ENCODE measurements around the gene MIS18BP1.

The MIS18BP1 gene

GRCh38 chr14:45181806-45182205 is 71.2 kb downstream of the MIS18BP1 start:
- no peak for DNase-seq (ENCODE audit: low spot score)
- TF ChIP-seq CTCF (IDR thresholded peaks at IDR 0.05; ENCODE audit: extremely low read depth, missing control alignments) = no peak

GRCh38 chr14:45181329-45181728 is 71.7 kb downstream of the MIS18BP1 start:
- no peak for TF ChIP-seq CTCF (IDR thresholded peaks at IDR 0.05; ENCODE audit: extremely low read depth, missing control alignments)
- no peak for DNase-seq (ENCODE audit: low spot score)

GRCh38 chr14:45177076-45177475 is 75.9 kb downstream of the MIS18BP1 start:
- TF ChIP-seq CTCF (IDR thresholded peaks at IDR 0.05; ENCODE audit: extremely low read depth, missing control alignments) = no peak
- DNase-seq (ENCODE audit: low spot score) = no peak

- DNase-seq (ENCODE audit: low spot score) = no peak
- TF ChIP-seq CTCF (IDR thresholded peaks at IDR 0.05; ENCODE audit: extremely low read depth, missing control alignments) = no peak
Measured at GRCh38 chr14:45169906-45170305, 83.1 kb downstream of the MIS18BP1 start.

GRCh38 chr14:45156067-45156466 is 96.9 kb downstream of the MIS18BP1 start:
- DNase-seq (ENCODE audit: low spot score) = no peak
- no peak for TF ChIP-seq CTCF (IDR thresholded peaks at IDR 0.05; ENCODE audit: extremely low read depth, missing control alignments)
